C4-2B (cell line): ENCODE data around the gene ATG10.

Experiments used
- ZFX ChIP-seq: fragments of 450-650 bp; IDR thresholded peaks from 2 replicates; pipeline ENCODE4 v1.6.1; 2017
- TF ChIP-seq, protein P1 (sequence below): fragments of 450-650 bp; conservative IDR thresholded peaks from 2 replicates; pipeline ENCODE4 v1.5.1; 2017; ENCODE audit warnings: mild to moderate bottlenecking

- TF ChIP-seq, protein P1, sequence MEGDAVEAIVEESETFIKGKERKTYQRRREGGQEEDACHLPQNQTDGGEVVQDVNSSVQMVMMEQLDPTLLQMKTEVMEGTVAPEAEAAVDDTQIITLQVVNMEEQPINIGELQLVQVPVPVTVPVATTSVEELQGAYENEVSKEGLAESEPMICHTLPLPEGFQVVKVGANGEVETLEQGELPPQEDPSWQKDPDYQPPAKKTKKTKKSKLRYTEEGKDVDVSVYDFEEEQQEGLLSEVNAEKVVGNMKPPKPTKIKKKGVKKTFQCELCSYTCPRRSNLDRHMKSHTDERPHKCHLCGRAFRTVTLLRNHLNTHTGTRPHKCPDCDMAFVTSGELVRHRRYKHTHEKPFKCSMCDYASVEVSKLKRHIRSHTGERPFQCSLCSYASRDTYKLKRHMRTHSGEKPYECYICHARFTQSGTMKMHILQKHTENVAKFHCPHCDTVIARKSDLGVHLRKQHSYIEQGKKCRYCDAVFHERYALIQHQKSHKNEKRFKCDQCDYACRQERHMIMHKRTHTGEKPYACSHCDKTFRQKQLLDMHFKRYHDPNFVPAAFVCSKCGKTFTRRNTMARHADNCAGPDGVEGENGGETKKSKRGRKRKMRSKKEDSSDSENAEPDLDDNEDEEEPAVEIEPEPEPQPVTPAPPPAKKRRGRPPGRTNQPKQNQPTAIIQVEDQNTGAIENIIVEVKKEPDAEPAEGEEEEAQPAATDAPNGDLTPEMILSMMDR = no peak
- no peak for TF ChIP-seq ZFX
Measured at GRCh38 chr5:82222597-82223574, 251.1 kb downstream of the ATG10 start.
